HepG2 (cell line): ENCODE results near the gene POLR2H. TPM values are rescaled to one million over a fixed set of nuclear protein-coding genes. Genes with fewer than 3 reads are reported as not detected.

Experiments
- EZH2 ChIP-seq: conservative IDR thresholded peaks from 2 replicates; pipeline ENCODE4 v1.6.1; 2012; ENCODE audit warnings: mild to moderate bottlenecking, low read depth, low read length, moderate library complexity
- FIP1L1 ChIP-seq: fragments of 200-400 bp; formaldehyde crosslinking; IDR thresholded peaks from 2 replicates; pipeline ENCODE4 v1.6.1; 2018; ENCODE audit warnings: low read depth, mild to moderate bottlenecking, low read length, moderate library complexity, borderline replicate concordance; ENCODE audit not compliant: insufficient read depth
- FLYWCH1 ChIP-seq: sonication (generic); formaldehyde crosslinking; IDR thresholded peaks from 2 replicates; pipeline ENCODE4 v1.8.1; 2023; ENCODE audit warnings: mild to moderate bottlenecking, missing genetic modification reagents
- HNRNPUL1 ChIP-seq: fragments of 200-400 bp; formaldehyde crosslinking; IDR thresholded peaks from 2 replicates; pipeline ENCODE4 v1.6.1; 2017; ENCODE audit warnings: low read depth, mild to moderate bottlenecking, low read length, moderate library complexity
- NONO ChIP-seq, 2 experiments: fragments of 450-650 bp in 1 of 2; sonication (generic) in 1 of 2; formaldehyde crosslinking in 1 of 2; IDR thresholded peaks in 1 of 2; conservative IDR thresholded peaks in 1 of 2; 2 replicates each; pipeline versions ENCODE4 v1.6.1 to v1.8.0; 2017 to 2022; ENCODE audit warnings: mild to moderate bottlenecking in 1 of 2, missing genetic modification reagents in 1 of 2, moderate library complexity in 1 of 2
- NR1H2 ChIP-seq: sonication (generic); formaldehyde crosslinking; IDR thresholded peaks from 2 replicates; pipeline ENCODE4 v1.8.1; 2022; ENCODE audit warnings: low read depth, missing genetic modification reagents, borderline replicate concordance
- PCBP2 ChIP-seq: fragments of 200-400 bp; formaldehyde crosslinking; optimal IDR thresholded peaks from 2 replicates; pipeline ENCODE3; 2018; ENCODE audit warnings: low read length, low read depth; ENCODE audit not compliant: poor library complexity, severe bottlenecking
- PHF21A ChIP-seq: sonication (generic); formaldehyde crosslinking; IDR thresholded peaks from 2 replicates; pipeline ENCODE4 v1.5.0; 2020; ENCODE audit warnings: mild to moderate bottlenecking, missing genetic modification reagents
- SNAPC2 ChIP-seq: sonication (generic); formaldehyde crosslinking; IDR thresholded peaks from 2 replicates; pipeline ENCODE4 v1.8.1; 2022; ENCODE audit warnings: mild to moderate bottlenecking, missing genetic modification reagents
- THYN1 ChIP-seq: sonication (generic); formaldehyde crosslinking; IDR thresholded peaks from 2 replicates; pipeline ENCODE4 v1.8.1; 2023; ENCODE audit warnings: low read depth, mild to moderate bottlenecking, moderate library complexity, missing genetic modification reagents, borderline replicate concordance
- U2AF2 ChIP-seq: fragments of 200-400 bp; formaldehyde crosslinking; IDR thresholded peaks from 2 replicates; pipeline ENCODE4 v1.6.1; 2017; ENCODE audit warnings: low read depth, mild to moderate bottlenecking, low read length
- ZC3H4 ChIP-seq: sonication (generic); formaldehyde crosslinking; IDR thresholded peaks from 2 replicates; pipeline ENCODE4 v1.4.0; 2020; ENCODE audit warnings: missing genetic modification reagents, borderline replicate concordance
- ZFX ChIP-seq: sonication (generic); formaldehyde crosslinking; IDR thresholded peaks from 2 replicates; pipeline ENCODE4 v1.4.0; 2020; ENCODE audit warnings: mild to moderate bottlenecking, low read depth, missing genetic modification reagents, moderate library complexity
- ZNF10 ChIP-seq: sonication (generic); formaldehyde crosslinking; IDR thresholded peaks from 2 replicates; pipeline ENCODE4 v1.4.0; 2020; ENCODE audit warnings: mild to moderate bottlenecking, low read depth, missing genetic modification reagents, borderline replicate concordance
- ZNF225 ChIP-seq: sonication (generic); formaldehyde crosslinking; IDR thresholded peaks from 2 replicates; pipeline ENCODE4 v1.4.0; 2020; ENCODE audit warnings: mild to moderate bottlenecking, missing genetic modification reagents
- ZNF3 ChIP-seq: IDR thresholded peaks from 2 replicates; pipeline ENCODE4 v1.7.0; 2017; ENCODE audit warnings: inconsistent platforms
- ZNF460 ChIP-seq: sonication (generic); formaldehyde crosslinking; IDR thresholded peaks from 2 replicates; pipeline ENCODE4 v1.5.1; 2020; ENCODE audit warnings: missing genetic modification reagents, mild to moderate bottlenecking, borderline replicate concordance
- ZNF878 ChIP-seq: sonication (generic); formaldehyde crosslinking; IDR thresholded peaks from 2 replicates; pipeline ENCODE4 v1.8.1; 2023; ENCODE audit warnings: mild to moderate bottlenecking, missing genetic modification reagents, moderate library complexity
- polyA plus RNA-seq, 8 experiments: library from polyadenylated mRNA; depleted of rRNA in 3 of 8; stranded (reverse) in 7 of 8; unstranded in 1 of 8; fragments of >200 nt; fragmentation: Illumina TruSeq in 4 of 8; extraction: Trizol in 4 of 8; gene quantifications; 2 replicates each; pipeline versions ENCODE4 v1.2.1 to v1.2.3, GENCODE V29; 2011 to 2016; ENCODE audit warnings: low read depth in 4 of 8, missing spikeins in 1 of 8, mixed read lengths in 1 of 8; ENCODE audit not compliant: insufficient read depth in 1 of 8
- total RNA-seq, 5 experiments: library from RNA; depleted of rRNA; stranded (reverse); fragments of >200 nt; fragmentation: Illumina TruSeq; extraction: Trizol; gene quantifications; 2 replicates each; pipeline ENCODE4 v1.2.3, GENCODE V29; 2016; ENCODE audit warnings: low read depth in 1 of 5
- TF ChIP-seq, protein P1 (sequence below): sonication (generic); formaldehyde crosslinking; IDR thresholded peaks from 2 replicates; pipeline ENCODE4 v1.5.0; 2020; ENCODE audit warnings: missing genetic modification reagents
- TF ChIP-seq, protein P2 (sequence below): sonication (generic); formaldehyde crosslinking; IDR thresholded peaks from 2 replicates; pipeline ENCODE4 v1.4.0; 2020; ENCODE audit warnings: mild to moderate bottlenecking, missing genetic modification reagents
- TF ChIP-seq, protein P3 (sequence below): sonication (generic); formaldehyde crosslinking; IDR thresholded peaks from 2 replicates; pipeline ENCODE4 v1.4.0; 2020; ENCODE audit warnings: missing genetic modification reagents
- TF ChIP-seq, protein P4 (sequence below): sonication (generic); formaldehyde crosslinking; conservative IDR thresholded peaks from 2 replicates; pipeline ENCODE4 v1.4.0; 2020; ENCODE audit warnings: mild to moderate bottlenecking, missing genetic modification reagents, moderate library complexity

POLR2H gene
- total and polyA plus RNA-seq, 2 of the 13 experiments (the other 11 are each of a cell fraction or from before 2014, with no cell fraction given) = 118 to 194 TPM

DNA sequence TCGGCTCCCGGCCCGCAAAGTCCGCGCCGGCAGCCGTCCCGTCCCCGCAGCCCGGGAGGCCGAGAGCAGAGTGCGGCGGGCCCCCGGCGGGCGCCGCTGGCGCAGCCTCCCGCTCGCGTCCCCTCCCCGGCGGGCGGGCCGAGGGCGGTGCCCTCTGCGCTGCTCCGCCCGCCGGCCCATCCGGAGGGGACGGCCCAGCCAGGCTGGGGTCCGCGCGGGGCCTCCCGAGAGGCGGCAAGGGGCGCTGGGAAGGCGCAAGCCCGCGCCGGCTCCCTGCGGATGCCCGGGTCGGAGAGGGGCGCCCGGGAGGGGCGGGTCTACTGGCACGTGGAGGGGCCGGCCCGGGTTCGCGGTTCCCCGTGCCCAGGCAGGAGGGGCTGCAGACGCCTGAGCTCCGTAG lies at the start of gene POLR2H, which contains the start of gene CLCN2 (continued):
- TF ChIP-seq SNAPC2 (CRISPR knock-in tag) (no peak), THYN1 (CRISPR knock-in tag) (no peak), ZFX (CRISPR knock-in tag) (peak; percentile 73; the same call in 1 of the 2 replicates), ZC3H4 (no peak), HNRNPUL1 (no peak), ZNF3 (CRISPR knock-in tag) (no peak), NONO (IDR thresholded peaks at IDR 0.05) (no peak), NONO (CRISPR knock-in tag; conservative IDR thresholded peaks at IDR 0.05) (no peak), ZNF878 (CRISPR knock-in tag) (no peak), FLYWCH1 (no peak), EZH2 (no peak), ZNF10 (CRISPR knock-in tag) (no peak), PCBP2 (no peak), ZNF225 (CRISPR knock-in tag) (no peak; the same call in 1 of the 2 replicates), ZNF460 (no peak), NR1H2 (CRISPR knock-in tag) (no peak), FIP1L1 (no peak), PHF21A (CRISPR knock-in tag) (peak; percentile 60; the same call in 1 of the 2 replicates), U2AF2 (no peak)
- TF ChIP-seq, protein P1, sequence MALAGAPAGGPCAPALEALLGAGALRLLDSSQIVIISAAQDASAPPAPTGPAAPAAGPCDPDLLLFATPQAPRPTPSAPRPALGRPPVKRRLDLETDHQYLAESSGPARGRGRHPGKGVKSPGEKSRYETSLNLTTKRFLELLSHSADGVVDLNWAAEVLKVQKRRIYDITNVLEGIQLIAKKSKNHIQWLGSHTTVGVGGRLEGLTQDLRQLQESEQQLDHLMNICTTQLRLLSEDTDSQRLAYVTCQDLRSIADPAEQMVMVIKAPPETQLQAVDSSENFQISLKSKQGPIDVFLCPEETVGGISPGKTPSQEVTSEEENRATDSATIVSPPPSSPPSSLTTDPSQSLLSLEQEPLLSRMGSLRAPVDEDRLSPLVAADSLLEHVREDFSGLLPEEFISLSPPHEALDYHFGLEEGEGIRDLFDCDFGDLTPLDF (CRISPR knock-in tag) = 0 out of 2 replicates have a peak, but pooled peaks have one; percentile 61
- TF ChIP-seq, protein P2, sequence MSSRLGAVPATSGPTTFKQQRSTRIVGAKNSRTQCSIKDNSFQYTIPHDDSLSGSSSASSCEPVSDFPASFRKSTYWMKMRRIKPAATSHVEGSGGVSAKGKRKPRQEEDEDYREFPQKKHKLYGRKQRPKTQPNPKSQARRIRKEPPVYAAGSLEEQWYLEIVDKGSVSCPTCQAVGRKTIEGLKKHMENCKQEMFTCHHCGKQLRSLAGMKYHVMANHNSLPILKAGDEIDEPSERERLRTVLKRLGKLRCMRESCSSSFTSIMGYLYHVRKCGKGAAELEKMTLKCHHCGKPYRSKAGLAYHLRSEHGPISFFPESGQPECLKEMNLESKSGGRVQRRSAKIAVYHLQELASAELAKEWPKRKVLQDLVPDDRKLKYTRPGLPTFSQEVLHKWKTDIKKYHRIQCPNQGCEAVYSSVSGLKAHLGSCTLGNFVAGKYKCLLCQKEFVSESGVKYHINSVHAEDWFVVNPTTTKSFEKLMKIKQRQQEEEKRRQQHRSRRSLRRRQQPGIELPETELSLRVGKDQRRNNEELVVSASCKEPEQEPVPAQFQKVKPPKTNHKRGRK (CRISPR knock-in tag) = no peak
- TF ChIP-seq, protein P3, sequence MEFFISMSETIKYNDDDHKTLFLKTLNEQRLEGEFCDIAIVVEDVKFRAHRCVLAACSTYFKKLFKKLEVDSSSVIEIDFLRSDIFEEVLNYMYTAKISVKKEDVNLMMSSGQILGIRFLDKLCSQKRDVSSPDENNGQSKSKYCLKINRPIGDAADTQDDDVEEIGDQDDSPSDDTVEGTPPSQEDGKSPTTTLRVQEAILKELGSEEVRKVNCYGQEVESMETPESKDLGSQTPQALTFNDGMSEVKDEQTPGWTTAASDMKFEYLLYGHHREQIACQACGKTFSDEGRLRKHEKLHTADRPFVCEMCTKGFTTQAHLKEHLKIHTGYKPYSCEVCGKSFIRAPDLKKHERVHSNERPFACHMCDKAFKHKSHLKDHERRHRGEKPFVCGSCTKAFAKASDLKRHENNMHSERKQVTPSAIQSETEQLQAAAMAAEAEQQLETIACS (CRISPR knock-in tag) = peak; percentile 67
- TF ChIP-seq, protein P4, sequence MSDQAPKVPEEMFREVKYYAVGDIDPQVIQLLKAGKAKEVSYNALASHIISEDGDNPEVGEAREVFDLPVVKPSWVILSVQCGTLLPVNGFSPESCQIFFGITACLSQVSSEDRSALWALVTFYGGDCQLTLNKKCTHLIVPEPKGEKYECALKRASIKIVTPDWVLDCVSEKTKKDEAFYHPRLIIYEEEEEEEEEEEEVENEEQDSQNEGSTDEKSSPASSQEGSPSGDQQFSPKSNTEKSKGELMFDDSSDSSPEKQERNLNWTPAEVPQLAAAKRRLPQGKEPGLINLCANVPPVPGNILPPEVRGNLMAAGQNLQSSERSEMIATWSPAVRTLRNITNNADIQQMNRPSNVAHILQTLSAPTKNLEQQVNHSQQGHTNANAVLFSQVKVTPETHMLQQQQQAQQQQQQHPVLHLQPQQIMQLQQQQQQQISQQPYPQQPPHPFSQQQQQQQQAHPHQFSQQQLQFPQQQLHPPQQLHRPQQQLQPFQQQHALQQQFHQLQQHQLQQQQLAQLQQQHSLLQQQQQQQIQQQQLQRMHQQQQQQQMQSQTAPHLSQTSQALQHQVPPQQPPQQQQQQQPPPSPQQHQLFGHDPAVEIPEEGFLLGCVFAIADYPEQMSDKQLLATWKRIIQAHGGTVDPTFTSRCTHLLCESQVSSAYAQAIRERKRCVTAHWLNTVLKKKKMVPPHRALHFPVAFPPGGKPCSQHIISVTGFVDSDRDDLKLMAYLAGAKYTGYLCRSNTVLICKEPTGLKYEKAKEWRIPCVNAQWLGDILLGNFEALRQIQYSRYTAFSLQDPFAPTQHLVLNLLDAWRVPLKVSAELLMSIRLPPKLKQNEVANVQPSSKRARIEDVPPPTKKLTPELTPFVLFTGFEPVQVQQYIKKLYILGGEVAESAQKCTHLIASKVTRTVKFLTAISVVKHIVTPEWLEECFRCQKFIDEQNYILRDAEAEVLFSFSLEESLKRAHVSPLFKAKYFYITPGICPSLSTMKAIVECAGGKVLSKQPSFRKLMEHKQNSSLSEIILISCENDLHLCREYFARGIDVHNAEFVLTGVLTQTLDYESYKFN (CRISPR knock-in tag) = 0 out of 2 replicates have a peak, but pooled peaks have one; percentile 19
